ENCODE measurements around the gene PPP1R9B. TPM values are rescaled to one million over a fixed set of nuclear protein-coding genes. Genes with fewer than 3 reads are reported as not detected.

The PPP1R9B gene
- total RNA-seq, 4 donors from 2014 or later: 23.3 to 38.1 (median 30.8) TPM

DNA sequence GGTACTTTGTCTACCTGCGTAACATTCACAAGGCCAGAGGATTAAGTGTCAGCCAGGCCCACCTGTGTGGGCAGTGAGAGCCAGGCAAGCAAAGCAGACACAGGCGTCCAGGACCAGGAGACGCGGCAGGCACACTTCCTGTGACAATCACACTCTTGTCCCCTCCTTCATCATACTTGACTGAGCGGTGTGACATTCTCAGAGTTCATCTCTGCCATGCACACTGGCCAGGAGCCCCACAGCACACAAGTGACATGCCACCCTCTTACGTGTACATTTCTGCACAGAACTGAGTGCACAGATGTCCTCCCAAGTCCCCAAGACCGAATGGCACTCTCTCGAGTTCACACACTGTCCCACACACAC is 8.7 kb downstream of the PPP1R9B start:
- H3K9me3 ChIP-seq: no peaks in the 10 kb centered on the region
- H3K36me3 ChIP-seq: peaks cover 0 to 88% of the 10 kb centered on the region in 2 donors
- 65 to 68% methylated on average over 4 to 6 of the region's 8 CpGs for WGBS, 2 donors (ENCODE audit: low coverage in 1 of 2)
- H3K27ac ChIP-seq: no peak overlapping the region
- no peaks in the 10 kb centered on the region for H3K27me3 ChIP-seq
- TF ChIP-seq, protein P1, sequence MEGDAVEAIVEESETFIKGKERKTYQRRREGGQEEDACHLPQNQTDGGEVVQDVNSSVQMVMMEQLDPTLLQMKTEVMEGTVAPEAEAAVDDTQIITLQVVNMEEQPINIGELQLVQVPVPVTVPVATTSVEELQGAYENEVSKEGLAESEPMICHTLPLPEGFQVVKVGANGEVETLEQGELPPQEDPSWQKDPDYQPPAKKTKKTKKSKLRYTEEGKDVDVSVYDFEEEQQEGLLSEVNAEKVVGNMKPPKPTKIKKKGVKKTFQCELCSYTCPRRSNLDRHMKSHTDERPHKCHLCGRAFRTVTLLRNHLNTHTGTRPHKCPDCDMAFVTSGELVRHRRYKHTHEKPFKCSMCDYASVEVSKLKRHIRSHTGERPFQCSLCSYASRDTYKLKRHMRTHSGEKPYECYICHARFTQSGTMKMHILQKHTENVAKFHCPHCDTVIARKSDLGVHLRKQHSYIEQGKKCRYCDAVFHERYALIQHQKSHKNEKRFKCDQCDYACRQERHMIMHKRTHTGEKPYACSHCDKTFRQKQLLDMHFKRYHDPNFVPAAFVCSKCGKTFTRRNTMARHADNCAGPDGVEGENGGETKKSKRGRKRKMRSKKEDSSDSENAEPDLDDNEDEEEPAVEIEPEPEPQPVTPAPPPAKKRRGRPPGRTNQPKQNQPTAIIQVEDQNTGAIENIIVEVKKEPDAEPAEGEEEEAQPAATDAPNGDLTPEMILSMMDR (IDR thresholded peaks at IDR 0.05): no peak
- TF ChIP-seq EP300 (IDR thresholded peaks at IDR 0.05) (no peak), POLR2AphosphoS5 (IDR thresholded peaks at IDR 0.05) (no peak)
- ATAC-seq: no peak
- peaks cover 0 to 68% (median 26%) of the 10 kb centered on the region in 3 donors for H3K4me1 ChIP-seq
- no peak overlapping the region for H3K4me3 ChIP-seq

- H3K36me3 ChIP-seq: peaks cover 0 to 94% of the 10 kb centered on the region in 2 donors
- no peaks in the 10 kb centered on the region for H3K27me3 ChIP-seq
- H3K27ac ChIP-seq: peak overlapping the region in 3 of 4 donors; percentile 0 to 50 (median 27)
- H3K9me3 ChIP-seq: no peaks in the 10 kb centered on the region
- no peak for TF ChIP-seq POLR2A (IDR thresholded peaks at IDR 0.05)
- no peak for TF ChIP-seq EP300 (IDR thresholded peaks at IDR 0.05)
- TF ChIP-seq POLR2AphosphoS5 (IDR thresholded peaks at IDR 0.05): no peak
- TF ChIP-seq, protein P1 (IDR thresholded peaks at IDR 0.05): no peak
- 84% methylated on average over 8 of the region's 16 CpGs; no CpG with 5 or more reads in 1 of the 2 donors for WGBS, 2 donors (ENCODE audit: low coverage in 1 of 2)
- H3K4me3 ChIP-seq: no peak overlapping the region
- no peak for ATAC-seq
- peaks cover 0 to 63% (median 21%) of the 10 kb centered on the region in 3 donors for H3K4me1 ChIP-seq
These were observed 9.3 kb downstream of the PPP1R9B start for GRCh38 chr17:50141026-50141744.

- WGBS, 2 donors (ENCODE audit: low coverage in 1 of 2): 75% methylated on average over 3 to 5 of the region's 19 CpGs
- ATAC-seq: peak; percentile 81
- Histone ChIP-seq H3K4me3 (no peak overlapping the region), H3K27me3 (no peaks in the 10 kb centered on the region), H3K4me1 (peaks cover 0 to 53% (median 11%) of the 10 kb centered on the region in 3 donors), H3K27ac (peak overlapping the region in 3 of 4 donors; percentile 27 to 50 (median 46)), H3K36me3 (peaks cover 0 to 100% of the 10 kb centered on the region in 2 donors), H3K9me3 (no peaks in the 10 kb centered on the region)
- TF ChIP-seq EP300 (IDR thresholded peaks at IDR 0.05) (no peak), POLR2AphosphoS5 (IDR thresholded peaks at IDR 0.05) (peak; percentile 30), POLR2A (IDR thresholded peaks at IDR 0.05) (no peak)
- TF ChIP-seq, protein P1 (IDR thresholded peaks at IDR 0.05): peak in 3 of 4 experiments; percentile 97
These were observed 10.3 kb downstream of the PPP1R9B start for GRCh38 chr17:50139950-50140885.

- peak overlapping the region in 2 of 4 donors; percentile 46 to 50 for H3K27ac ChIP-seq
- H3K4me1 ChIP-seq: peaks cover 0 to 46% (median 7%) of the 10 kb centered on the region in 3 donors
- WGBS, 2 donors (ENCODE audit: low coverage in 1 of 2): 67 to 89% methylated on average over 3 of the region's 15 CpGs
- no peak for ATAC-seq
- H3K27me3 ChIP-seq: no peaks in the 10 kb centered on the region
- no peak overlapping the region for H3K4me3 ChIP-seq
- peaks cover 0 to 100% of the 10 kb centered on the region in 2 donors for H3K36me3 ChIP-seq
- TF ChIP-seq POLR2AphosphoS5 (IDR thresholded peaks at IDR 0.05) (no peak), EP300 (IDR thresholded peaks at IDR 0.05) (no peak), POLR2A (IDR thresholded peaks at IDR 0.05) (no peak)
- TF ChIP-seq, protein P1 (IDR thresholded peaks at IDR 0.05): no peak
- H3K9me3 ChIP-seq: no peaks in the 10 kb centered on the region
These were observed 11.2 kb downstream of the PPP1R9B start for GRCh38 chr17:50139185-50139783.
